Fibroblast of lung (primary cell): ENCODE data around the gene BRD1.

Experiments
- CTCF ChIP-seq, 2 donors: IDR thresholded peaks in 1 of 2; conservative IDR thresholded peaks in 1 of 2; 1 replicate in 1 of 2; 2 replicates in 1 of 2; pipeline ENCODE4 v1.5.1; 2011 to 2012; ENCODE audit warnings: low read length in 2 of 2, control low read depth in 1 of 2, inconsistent platforms in 1 of 2, low read depth in 1 of 2, mild to moderate bottlenecking in 1 of 2
- EZH2 ChIP-seq: IDR thresholded peaks from 2 replicates; pipeline ENCODE4 v1.5.1; 2012; ENCODE audit warnings: low read length, control low read depth, mild to moderate bottlenecking; ENCODE audit errors: missing control alignments

DNA sequence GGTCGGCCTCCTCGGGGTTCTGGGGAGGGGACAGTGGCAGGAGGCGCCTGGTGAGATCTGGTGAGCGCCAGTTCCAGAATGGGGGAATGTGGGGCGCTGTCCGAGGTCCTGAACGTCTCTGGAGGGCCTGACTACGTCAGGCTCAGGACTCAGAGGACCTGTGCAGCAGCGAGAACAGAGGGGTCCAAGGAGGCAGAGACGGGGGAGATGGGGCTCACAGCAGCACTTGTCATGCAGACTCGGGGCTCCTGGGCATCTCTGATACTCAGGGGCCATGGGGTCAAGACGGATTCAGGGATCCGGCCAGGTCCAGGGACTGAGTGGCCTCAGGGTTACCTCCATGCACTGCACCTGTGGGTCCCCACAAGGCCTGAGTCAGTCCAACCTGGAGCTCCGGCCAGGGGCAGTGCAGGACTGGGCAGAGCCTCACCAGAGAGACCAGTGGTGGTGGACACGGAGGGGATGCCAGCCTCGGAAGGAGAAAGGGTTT lies 92.2 kb downstream of the BRD1 start:
- TF ChIP-seq CTCF (conservative IDR thresholded peaks at IDR 0.05 in 1 of 2, IDR thresholded peaks at IDR 0.05 in 1 of 2; ENCODE audit: low read depth in 1 of 2, low read length in 2 of 2), result no peak
- no peak for TF ChIP-seq EZH2
